Kidney capillary endothelial cell (primary cell): ENCODE measurements around the gene ZNRF3.
"Not testable (repeated sequence)": the region's sequence is repeated elsewhere in the genome, so short reads cannot be mapped to it uniquely, and the experiment has no call there.

ENCODE experiments used
- DNase-seq: peaks from one replicate; pipeline ENCODE4 v3.0.0-alpha.2; 2018; ENCODE audit warnings: low spot score

The ZNRF3 gene

DNA sequence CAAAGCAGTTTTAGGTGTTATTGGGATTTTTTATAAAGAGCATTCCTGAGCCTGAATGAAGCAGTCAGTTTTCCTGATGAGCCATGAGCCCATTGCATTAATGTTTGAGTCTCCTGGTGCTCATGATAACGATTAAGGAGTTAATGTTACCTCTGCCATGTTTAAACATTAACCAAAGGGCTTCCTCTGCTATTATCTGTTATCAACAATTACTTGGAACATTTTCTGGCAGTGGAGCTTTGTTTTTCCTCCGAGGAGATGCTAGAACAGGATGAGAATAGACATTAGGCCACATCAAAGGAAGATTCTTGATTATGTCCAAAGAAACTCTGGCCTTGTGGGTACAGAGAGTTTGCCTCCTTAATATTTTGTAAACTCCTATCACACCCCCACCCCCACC lies 49.9 kb downstream of the ZNRF3 start:
- no peak for DNase-seq

DNA sequence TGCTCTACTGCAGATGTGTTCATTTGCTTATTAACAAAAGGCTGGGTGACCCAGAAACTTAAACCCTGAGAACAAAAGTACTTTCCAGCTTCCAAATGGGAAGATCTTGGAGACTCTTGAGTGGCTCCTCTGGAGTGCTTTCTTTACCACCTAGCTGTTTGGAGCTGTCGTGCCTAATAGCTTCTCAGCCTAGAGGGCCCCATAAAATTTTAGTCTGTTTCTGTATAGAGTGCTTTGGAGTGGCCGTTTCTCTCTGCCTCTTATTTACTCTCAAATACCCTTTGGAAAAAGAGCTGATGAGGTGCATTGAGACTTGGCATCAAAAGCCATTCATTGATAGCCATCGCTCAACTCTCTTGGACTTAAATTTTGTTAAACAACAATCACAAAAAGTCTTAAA lies 50.7 kb downstream of the ZNRF3 start:
- no peak for DNase-seq

GRCh38 chr22:28935140-28935539 lies 51.8 kb downstream of the ZNRF3 start:
- DNase-seq: no peak

GRCh38 chr22:28935713-28936112 lies 52.3 kb downstream of the ZNRF3 start:
- no peak for DNase-seq

- DNase-seq: no peak
These were observed 52.8 kb downstream of the ZNRF3 start for GRCh38 chr22:28936200-28936599.

DNA sequence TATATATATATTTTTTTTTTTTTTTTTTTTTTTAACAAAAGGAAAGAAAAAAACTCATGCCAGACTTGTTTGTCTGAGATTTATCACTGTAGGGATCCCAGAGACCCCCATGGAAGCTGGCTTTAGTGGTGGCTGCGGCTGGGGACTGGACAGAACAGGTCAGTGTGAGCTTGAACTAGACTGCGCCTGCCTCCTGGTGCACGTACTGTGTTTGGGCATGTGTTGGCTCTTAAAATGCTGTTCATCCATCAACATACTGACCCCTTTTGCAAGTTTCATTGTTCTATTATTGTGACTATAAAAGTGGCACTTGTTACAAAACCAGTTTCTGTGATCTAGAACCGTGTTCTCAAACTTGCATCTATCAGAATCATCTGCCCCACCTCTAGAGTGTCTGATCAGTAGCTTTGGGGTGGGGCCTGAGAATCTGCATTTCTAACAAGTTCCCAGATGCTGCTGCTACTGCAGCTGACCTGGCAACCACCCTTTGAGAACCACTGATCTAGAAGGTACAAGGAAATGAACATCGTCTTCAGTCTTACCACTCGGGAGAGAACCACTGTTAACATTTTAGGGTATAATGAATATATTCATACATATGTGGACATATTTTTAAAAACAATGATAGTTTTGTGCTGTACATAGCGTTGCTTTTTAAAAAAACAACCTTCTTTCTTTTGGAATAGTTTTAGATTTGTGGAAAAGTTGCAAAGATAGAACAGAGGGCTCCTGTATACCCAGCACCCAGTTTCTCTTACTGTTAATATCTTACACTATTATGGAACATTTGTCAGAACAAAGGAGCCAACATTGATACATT lies 54.0 kb downstream of the ZNRF3 start:
- no peak for DNase-seq

GRCh38 chr22:28938286-28938833 lies 55.0 kb downstream of the ZNRF3 start:
- no peak for DNase-seq

GRCh38 chr22:28939394-28939793 lies 56.0 kb downstream of the ZNRF3 start:
- no peak for DNase-seq

DNA sequence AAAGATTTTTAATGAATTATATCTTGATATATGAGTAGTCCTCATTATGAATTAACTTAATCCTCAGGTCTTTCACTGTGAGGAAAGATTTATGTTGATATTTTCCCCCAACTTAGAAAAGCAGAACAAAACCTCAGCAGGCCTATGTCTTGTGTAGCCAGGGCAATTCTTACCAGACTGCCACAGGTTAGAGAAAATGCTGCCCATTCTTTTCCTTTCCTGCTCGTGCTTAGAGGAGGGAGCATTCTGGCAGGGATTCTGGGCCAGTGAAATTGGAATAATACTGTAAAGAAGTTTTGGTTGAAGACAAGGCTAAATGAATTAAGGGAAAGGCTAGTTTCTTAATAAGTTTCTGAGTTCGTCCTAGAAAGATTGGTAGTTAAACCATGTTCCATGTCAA lies 56.6 kb downstream of the ZNRF3 start:
- no peak for DNase-seq

GRCh38 chr22:28940441-28940840 lies 57.1 kb downstream of the ZNRF3 start:
- no peak for DNase-seq

GRCh38 chr22:28942333-28942732 lies 59.0 kb downstream of the ZNRF3 start:
- DNase-seq: no peak

DNA sequence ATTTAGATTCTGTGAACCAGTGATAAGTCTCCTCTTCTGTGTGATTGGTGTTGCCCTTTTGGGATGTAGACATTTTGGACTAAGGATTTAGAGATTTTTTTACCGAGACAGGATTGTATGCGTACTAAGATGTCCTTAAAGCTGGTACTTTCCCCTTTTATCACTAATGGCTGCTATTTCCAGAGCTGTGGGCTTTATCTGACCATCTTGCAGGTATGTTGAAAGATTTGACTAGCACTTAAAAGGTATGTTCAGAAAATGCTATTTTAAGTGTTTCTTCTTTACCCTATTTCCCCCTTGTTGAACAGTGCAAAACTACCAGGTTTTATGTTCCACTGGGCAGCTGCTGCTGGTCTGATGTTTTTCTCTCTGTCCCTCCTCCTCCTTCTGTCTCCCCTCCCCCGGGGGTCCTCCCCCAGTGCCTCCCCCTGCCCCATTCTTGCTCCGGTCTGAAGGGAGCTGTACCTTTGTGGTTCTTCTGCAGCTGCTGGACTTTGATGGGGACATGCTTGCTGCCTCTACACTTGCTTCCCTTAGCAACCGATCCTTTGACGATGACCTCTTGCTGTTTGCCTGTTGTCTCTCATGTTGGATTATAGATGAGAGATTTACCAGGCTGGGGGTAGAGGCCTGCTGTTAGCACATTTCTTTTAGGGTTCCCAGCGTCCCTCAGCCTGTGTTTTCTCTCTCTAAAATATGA lies 59.6 kb downstream of the ZNRF3 start:
- no peak for DNase-seq

DNA sequence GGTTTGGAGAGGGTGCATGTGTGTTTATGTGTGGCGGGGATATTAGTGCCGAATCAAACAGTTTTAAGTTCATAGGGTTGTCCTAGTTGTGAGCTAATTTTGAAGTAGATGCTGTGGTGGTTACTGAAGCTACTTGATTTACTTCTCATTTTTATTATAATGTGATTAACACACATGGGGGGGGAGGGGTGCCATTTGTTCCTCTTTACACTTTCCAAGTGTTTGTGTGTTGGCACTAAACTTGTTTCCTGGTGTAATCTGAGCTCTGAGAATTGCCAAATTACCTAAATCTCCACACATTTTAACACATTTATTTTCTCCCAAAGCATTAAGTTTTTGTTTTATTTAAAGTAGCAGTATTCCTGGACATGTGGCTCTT lies 60.1 kb downstream of the ZNRF3 start:
- no peak for DNase-seq

- DNase-seq: no peak
These were observed 63.8 kb downstream of the ZNRF3 start for GRCh38 chr22:28947125-28947524.

- no peak for DNase-seq
These were observed 65.1 kb downstream of the ZNRF3 start for GRCh38 chr22:28948424-28948823.

DNA sequence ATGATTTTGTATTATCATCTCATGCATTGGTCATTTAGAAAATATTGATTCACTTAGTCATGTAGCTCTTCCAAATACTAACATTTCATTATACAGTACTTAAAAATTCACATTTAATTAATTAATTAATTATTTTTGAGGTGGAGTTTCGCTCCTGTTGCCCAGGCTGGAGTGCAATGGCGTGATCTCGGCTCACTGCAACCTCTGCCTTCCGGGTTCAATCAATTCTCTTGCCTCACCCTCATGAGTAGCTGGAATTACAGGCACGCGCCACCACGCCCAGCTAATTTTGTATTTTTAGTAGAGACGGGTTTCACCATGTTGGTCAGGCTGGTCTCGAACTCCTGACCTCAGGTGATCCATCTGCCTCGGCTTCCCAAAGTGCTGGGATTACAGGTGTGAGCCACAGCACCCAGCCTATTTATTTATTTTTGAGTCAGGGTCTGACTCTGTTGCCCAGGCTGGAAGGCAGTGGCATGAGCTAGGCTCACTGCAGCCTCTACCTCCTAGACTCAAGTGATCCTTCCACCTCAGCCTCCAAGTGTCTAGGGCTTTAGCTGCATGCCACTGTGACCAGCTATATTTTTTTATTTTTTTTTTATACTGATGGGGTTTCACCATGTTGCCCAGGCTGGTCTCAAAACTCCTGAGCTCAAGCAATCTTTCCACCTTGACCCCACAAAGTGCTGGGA lies 65.6 kb downstream of the ZNRF3 start:
- not testable (repeated sequence) for DNase-seq

GRCh38 chr22:28949788-28950187 lies 66.4 kb downstream of the ZNRF3 start:
- no peak for DNase-seq

DNA sequence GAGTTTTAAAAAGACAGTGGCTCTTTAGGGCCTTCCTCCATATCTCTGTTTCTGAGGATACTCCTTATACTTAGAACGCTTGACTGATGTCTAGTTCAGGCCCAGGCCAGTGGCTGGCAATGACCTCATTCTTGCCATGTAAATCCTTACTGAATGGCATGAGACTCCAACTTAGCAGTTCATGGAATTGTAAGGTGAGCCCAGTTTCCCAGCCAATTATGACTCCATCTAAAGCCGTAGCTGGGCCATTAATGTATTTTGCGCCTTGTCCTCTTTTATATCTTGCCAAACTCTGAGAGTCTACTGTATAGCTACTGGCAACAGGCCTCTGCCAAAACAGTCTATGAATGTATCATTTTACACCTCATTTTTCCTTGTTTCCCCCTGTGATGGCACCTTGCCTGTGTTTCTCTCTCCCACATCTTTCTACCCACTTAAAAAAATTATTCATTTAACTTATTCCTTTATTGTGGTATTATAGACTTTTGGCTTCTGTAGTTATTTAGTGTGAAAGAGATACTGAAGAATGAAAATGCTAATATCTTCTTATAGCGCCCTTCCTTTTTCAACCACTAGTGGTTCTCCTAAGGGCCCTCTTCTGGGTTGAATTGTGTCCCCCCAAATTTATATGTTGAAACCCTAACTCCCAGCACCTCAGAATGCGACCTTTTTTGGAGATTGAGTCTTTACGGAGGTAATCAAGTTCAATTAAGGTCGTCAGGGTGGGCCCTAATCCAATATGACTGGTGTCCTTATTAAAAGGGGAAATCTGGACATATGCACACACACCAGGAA lies 67.4 kb downstream of the ZNRF3 start:
- no peak for DNase-seq

GRCh38 chr22:28951530-28951929 lies 68.2 kb downstream of the ZNRF3 start:
- no peak for DNase-seq

DNA sequence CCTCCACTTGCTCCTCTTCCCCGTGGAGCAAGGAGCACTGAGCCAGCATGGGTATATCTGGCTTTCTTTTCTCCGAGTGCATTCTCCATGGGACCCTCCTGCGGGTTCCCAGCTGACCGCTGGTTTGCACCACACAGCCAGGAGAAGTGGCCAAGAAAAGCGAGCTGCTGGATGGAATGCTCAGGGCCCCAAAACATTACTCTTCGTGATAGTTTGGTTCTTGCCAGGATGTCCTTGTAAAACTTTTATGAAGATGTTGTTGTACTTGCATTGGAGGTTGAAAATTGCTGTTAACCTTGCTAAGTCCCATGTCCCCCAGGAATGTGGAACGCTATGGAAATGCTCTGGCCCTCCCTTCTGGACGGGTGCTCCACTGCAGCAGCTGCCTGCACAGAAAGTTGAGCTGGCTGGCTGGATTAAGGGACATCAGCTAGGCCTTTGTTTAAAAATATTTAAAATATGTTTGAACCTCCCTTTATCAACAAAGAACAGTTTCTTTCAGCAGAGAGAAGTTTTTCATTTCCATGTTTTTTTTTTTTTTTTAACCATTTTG lies 68.7 kb downstream of the ZNRF3 start:
- DNase-seq: no peak

DNA sequence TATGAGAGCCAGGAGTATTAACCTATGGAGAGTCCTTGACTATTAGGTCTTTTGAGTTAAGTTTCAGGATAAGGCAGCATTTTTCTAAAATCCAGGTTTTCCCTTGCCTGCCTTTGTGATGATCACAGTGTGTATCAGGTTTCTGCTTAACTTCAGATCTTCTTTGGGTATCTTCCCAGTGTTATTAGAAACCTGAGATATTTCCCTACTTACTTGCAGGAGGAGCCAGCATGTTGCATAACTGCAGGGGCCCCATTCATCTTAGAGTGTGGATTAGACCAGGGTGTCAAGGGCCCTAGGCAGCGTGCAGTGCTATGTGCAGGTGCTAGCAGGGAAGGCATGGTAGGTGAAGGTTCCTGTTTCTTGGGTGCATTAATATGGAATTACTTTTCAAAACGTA lies 69.5 kb downstream of the ZNRF3 start:
- no peak for DNase-seq

DNA sequence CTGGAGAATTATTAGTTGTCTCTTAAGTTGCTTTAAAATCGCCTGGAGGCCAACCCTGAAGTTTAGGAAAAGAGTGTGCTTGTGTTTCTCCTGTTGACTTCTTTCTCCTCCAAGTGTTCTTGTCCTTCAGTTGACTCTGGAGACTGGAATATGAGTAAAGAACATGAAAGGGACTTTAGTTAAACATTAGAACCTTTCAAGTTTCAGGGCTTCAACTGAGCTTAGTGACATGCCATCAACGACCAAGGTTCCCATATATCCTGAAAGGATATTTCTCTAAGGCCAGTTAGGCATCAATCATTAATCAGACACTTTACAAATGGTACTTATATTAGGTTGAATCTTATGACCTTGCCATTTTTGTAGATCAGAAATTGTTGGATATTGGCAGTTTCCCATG lies 70.0 kb downstream of the ZNRF3 start:
- no peak for DNase-seq
